Neural cell (in vitro differentiated cells): ENCODE results near the gene VWA7.

Experiments
- EZH2 ChIP-seq: fragments of 200-600, 300-800 bp; shearing (Covaris generic), sonication (generic); IDR thresholded peaks from 2 replicates; pipeline ENCODE4 v1.6.1; 2014; ENCODE audit warnings: antibody characterized with exemption, low read length, borderline replicate concordance, mild to moderate bottlenecking; ENCODE audit not compliant: insufficient read depth, poor library complexity, severe bottlenecking
- RAD21 ChIP-seq: fragments of 450-650 bp; conservative IDR thresholded peaks from 2 replicates; pipeline ENCODE4 v1.6.1; 2014; ENCODE audit warnings: antibody characterized with exemption, mild to moderate bottlenecking, moderate library complexity
- TF ChIP-seq, protein P1 (sequence below): fragments of 450-650 bp; IDR thresholded peaks from 2 replicates; pipeline ENCODE4 v1.5.1; 2014; ENCODE audit warnings: antibody characterized with exemption, mild to moderate bottlenecking, moderate library complexity; ENCODE audit not compliant: poor library complexity, severe bottlenecking
- TF ChIP-seq, protein P2 (sequence below): IDR thresholded peaks from 2 replicates; pipeline ENCODE4 v1.6.1; 2012; ENCODE audit warnings: borderline replicate concordance

DNA sequence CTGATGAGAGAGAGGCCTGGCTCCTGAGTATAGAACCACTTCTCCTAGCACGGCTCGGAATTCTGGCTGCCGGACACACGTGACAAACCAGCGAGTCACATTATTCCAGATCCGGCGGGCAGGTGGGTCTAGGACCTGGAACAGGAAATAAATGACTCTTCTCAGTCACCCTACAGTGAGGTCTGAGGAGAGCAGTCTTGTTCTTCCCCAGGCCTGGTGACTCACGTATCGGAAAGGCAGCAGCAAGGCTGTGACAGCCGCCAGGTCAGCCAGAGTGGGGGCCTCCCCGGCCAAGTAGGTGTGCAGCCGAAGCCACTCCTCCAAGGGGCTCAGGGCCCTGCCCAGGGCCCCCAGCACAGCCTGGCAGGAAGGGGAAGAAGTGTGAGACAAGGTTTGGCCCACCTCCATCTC is 15.6 kb upstream of the VWA7 start:
- TF ChIP-seq RAD21 (no peak), EZH2 (no peak)
- TF ChIP-seq, protein P1, sequence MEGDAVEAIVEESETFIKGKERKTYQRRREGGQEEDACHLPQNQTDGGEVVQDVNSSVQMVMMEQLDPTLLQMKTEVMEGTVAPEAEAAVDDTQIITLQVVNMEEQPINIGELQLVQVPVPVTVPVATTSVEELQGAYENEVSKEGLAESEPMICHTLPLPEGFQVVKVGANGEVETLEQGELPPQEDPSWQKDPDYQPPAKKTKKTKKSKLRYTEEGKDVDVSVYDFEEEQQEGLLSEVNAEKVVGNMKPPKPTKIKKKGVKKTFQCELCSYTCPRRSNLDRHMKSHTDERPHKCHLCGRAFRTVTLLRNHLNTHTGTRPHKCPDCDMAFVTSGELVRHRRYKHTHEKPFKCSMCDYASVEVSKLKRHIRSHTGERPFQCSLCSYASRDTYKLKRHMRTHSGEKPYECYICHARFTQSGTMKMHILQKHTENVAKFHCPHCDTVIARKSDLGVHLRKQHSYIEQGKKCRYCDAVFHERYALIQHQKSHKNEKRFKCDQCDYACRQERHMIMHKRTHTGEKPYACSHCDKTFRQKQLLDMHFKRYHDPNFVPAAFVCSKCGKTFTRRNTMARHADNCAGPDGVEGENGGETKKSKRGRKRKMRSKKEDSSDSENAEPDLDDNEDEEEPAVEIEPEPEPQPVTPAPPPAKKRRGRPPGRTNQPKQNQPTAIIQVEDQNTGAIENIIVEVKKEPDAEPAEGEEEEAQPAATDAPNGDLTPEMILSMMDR, result no peak
- TF ChIP-seq, protein P2, sequence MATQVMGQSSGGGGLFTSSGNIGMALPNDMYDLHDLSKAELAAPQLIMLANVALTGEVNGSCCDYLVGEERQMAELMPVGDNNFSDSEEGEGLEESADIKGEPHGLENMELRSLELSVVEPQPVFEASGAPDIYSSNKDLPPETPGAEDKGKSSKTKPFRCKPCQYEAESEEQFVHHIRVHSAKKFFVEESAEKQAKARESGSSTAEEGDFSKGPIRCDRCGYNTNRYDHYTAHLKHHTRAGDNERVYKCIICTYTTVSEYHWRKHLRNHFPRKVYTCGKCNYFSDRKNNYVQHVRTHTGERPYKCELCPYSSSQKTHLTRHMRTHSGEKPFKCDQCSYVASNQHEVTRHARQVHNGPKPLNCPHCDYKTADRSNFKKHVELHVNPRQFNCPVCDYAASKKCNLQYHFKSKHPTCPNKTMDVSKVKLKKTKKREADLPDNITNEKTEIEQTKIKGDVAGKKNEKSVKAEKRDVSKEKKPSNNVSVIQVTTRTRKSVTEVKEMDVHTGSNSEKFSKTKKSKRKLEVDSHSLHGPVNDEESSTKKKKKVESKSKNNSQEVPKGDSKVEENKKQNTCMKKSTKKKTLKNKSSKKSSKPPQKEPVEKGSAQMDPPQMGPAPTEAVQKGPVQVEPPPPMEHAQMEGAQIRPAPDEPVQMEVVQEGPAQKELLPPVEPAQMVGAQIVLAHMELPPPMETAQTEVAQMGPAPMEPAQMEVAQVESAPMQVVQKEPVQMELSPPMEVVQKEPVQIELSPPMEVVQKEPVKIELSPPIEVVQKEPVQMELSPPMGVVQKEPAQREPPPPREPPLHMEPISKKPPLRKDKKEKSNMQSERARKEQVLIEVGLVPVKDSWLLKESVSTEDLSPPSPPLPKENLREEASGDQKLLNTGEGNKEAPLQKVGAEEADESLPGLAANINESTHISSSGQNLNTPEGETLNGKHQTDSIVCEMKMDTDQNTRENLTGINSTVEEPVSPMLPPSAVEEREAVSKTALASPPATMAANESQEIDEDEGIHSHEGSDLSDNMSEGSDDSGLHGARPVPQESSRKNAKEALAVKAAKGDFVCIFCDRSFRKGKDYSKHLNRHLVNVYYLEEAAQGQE, result no peak
